Endodermal cell (in vitro differentiated cells): ENCODE results near the gene TNRC6B. TPM values are rescaled to one million over a fixed set of nuclear protein-coding genes. Genes with fewer than 3 reads are reported as not detected.

Experiments
- DNase-seq: peaks from one replicate; pipeline ENCODE4 v3.0.0-alpha.2; 2017
- H3K27ac ChIP-seq: 2 replicates; pipeline ENCODE4 v1.5.1; 2013; ENCODE audit warnings: mild to moderate bottlenecking, low read depth, low read length, moderate library complexity
- H3K27me3 ChIP-seq: 2 replicates; pipeline ENCODE4 v1.6.1; 2013; ENCODE audit warnings: mild to moderate bottlenecking, low read length, moderate library complexity; ENCODE audit not compliant: insufficient read depth, control insufficient read depth, poor library complexity, severe bottlenecking
- H3K36me3 ChIP-seq: 2 replicates; pipeline ENCODE4 v1.7.0; 2013; ENCODE audit warnings: mild to moderate bottlenecking, low read length, moderate library complexity; ENCODE audit not compliant: control insufficient read depth, insufficient read depth
- H3K4me1 ChIP-seq: one replicate; pipeline ENCODE4 v1.7.0; 2013; ENCODE audit warnings: low read length; ENCODE audit not compliant: control insufficient read depth, insufficient read depth
- H3K4me3 ChIP-seq: 2 replicates; pipeline ENCODE4 v1.5.1; 2013; ENCODE audit warnings: mild to moderate bottlenecking, low read length, moderate library complexity
- H3K9ac ChIP-seq: 2 replicates; pipeline ENCODE4 v1.6.1; 2013; ENCODE audit warnings: mild to moderate bottlenecking, low read length, moderate library complexity; ENCODE audit not compliant: poor library complexity, severe bottlenecking; ENCODE audit errors: extremely low read depth
- H3K9me3 ChIP-seq: 2 replicates; pipeline ENCODE4 v1.6.1; 2013; ENCODE audit warnings: mild to moderate bottlenecking, low read length, moderate library complexity; ENCODE audit not compliant: control insufficient read depth
- H3K27ac Mint-ChIP-seq: 2 replicates; pipeline ENCODE4 v1.8.0; 2020; ENCODE audit warnings: mixed read lengths
- H3K27me3 Mint-ChIP-seq: 2 replicates; pipeline ENCODE4 v1.8.0; 2021; ENCODE audit warnings: mild to moderate bottlenecking, mixed read lengths; ENCODE audit not compliant: insufficient read depth
- H3K36me3 Mint-ChIP-seq: 2 replicates; pipeline ENCODE4 v1.8.0; 2020; ENCODE audit warnings: low read depth, mixed read lengths
- H3K4me1 Mint-ChIP-seq: 2 replicates; pipeline ENCODE4 v1.8.0; 2020; ENCODE audit warnings: mixed read lengths
- H3K4me3 Mint-ChIP-seq: 2 replicates; pipeline ENCODE4 v1.8.0; 2020; ENCODE audit warnings: mild to moderate bottlenecking, moderate library complexity, mixed read lengths
- H3K9me3 Mint-ChIP-seq: 2 replicates; pipeline ENCODE4 v1.8.0; 2020; ENCODE audit warnings: mild to moderate bottlenecking, mixed read lengths
- WGBS, 2 experiments: methylation state at CpG; one replicate each; pipeline versions ENCODE4 v1.1.5 to v1.1.7; 2013; ENCODE audit warnings: missing lambda C conversion rate in 2 of 2, mixed read lengths in 1 of 2; ENCODE audit not compliant: insufficient coverage in 1 of 2, insufficient read length in 1 of 2; 5-methylcytosine and 5-hydroxymethylcytosine counted together
- total RNA-seq, 2 donors: library from RNA; stranded (reverse); fragmentation: NEBNext Ultra II Directional in 1 of 2; extraction: Animal tissue kit (Norgen Biotek cat#: 25700) in 1 of 2; gene quantifications; 2 replicates in 1 of 2; 3 replicates in 1 of 2; pipeline ENCODE4 v1.2.1, GENCODE V29; 2021
- TF ChIP-seq, protein P1 (sequence below): fragments of 200-600 bp; sonication (generic); conservative IDR thresholded peaks from 2 replicates; pipeline ENCODE4 v1.5.0; 2021; ENCODE audit warnings: antibody characterized with exemption, mild to moderate bottlenecking

TNRC6B gene
- total RNA-seq, 2 donors from 2014 or later = 57.5 to 62.5 TPM

DNA sequence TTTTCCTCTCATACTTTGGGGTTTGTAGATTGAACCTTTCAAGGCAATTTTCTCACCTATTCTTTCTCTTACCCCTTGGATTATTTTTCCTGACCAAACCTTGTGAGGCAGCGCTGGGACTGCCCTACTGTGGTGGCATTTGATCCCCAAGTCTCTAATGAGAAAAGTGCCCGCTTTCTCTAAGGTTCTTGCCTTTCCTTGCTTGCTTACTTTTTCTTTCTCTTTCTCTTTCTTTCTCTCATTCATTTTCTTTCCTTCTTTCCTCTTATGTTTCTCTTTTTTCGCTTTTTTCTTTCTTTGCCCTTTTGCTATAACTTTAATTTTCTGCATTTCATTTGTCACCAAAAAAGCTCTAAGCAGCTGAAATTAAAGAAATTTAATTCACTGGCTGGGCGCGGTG lies 127.9 kb downstream of the TNRC6B start:
- H3K9ac ChIP-seq = no peak overlapping the region
- TF ChIP-seq, protein P1, sequence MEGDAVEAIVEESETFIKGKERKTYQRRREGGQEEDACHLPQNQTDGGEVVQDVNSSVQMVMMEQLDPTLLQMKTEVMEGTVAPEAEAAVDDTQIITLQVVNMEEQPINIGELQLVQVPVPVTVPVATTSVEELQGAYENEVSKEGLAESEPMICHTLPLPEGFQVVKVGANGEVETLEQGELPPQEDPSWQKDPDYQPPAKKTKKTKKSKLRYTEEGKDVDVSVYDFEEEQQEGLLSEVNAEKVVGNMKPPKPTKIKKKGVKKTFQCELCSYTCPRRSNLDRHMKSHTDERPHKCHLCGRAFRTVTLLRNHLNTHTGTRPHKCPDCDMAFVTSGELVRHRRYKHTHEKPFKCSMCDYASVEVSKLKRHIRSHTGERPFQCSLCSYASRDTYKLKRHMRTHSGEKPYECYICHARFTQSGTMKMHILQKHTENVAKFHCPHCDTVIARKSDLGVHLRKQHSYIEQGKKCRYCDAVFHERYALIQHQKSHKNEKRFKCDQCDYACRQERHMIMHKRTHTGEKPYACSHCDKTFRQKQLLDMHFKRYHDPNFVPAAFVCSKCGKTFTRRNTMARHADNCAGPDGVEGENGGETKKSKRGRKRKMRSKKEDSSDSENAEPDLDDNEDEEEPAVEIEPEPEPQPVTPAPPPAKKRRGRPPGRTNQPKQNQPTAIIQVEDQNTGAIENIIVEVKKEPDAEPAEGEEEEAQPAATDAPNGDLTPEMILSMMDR = no peak
- H3K27me3 ChIP-seq = no peaks in the 10 kb centered on the region
- peaks cover 89% of the 10 kb centered on the region for H3K36me3 ChIP-seq
- no peak overlapping the region for H3K4me3 ChIP-seq
- 86 to 97% methylated on average over 5 of the region's 5 CpGs for WGBS, 2 experiments
- H3K4me1 ChIP-seq = no peaks in the 10 kb centered on the region
- Mint-ChIP-seq H3K4me3 (no peak overlapping the region), H3K36me3 (peaks cover 65% of the 10 kb centered on the region), H3K4me1 (no peaks in the 10 kb centered on the region), H3K27ac (no peak overlapping the region), H3K9me3 (no peaks in the 10 kb centered on the region), H3K27me3 (no peaks in the 10 kb centered on the region)
- no peaks in the 10 kb centered on the region for H3K9me3 ChIP-seq
- no peak for DNase-seq
- no peak overlapping the region for H3K27ac ChIP-seq

DNA sequence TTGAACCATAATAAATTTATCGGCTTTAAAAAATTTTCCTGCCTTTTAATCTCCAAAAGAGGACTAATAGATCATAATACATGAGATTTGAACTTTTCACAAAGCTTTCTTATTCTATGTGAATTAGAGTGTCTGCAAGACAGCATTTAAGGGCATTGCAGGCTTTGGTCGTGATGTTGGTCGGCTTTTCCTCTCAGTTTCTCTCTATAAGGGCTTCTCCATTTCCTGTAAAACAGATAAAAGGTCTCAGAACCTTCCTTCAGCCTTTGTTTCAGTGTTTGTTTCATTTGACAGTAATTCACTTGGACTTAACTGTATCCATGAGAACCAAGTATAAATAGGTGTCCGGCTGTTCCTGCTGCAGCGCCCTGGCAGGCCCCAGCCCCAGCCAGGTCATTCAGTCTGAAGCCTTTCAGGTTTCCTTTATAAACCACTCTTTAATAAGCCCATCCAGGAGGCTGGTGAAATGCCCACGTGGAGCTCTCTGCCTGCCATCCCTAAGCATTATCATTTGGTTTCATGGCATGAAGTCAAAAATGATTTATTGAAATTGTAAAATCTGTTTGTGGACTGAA lies 131.4 kb downstream of the TNRC6B start:
- no peaks in the 10 kb centered on the region for H3K4me1 ChIP-seq
- Mint-ChIP-seq H3K4me1 (no peaks in the 10 kb centered on the region), H3K27me3 (no peaks in the 10 kb centered on the region), H3K36me3 (peaks cover 72% of the 10 kb centered on the region), H3K9me3 (no peaks in the 10 kb centered on the region), H3K4me3 (no peak overlapping the region), H3K27ac (peak overlapping the region; percentile 53)
- H3K4me3 ChIP-seq = no peak overlapping the region
- no peak overlapping the region for H3K9ac ChIP-seq
- no peaks in the 10 kb centered on the region for H3K9me3 ChIP-seq
- H3K27ac ChIP-seq = no peak overlapping the region
- TF ChIP-seq, protein P1 = no peak
- H3K27me3 ChIP-seq = no peaks in the 10 kb centered on the region
- 93 to 96% methylated on average over 3 to 5 of the region's 6 CpGs for WGBS, 2 experiments
- no peak for DNase-seq
- peaks cover 89% of the 10 kb centered on the region for H3K36me3 ChIP-seq

DNA sequence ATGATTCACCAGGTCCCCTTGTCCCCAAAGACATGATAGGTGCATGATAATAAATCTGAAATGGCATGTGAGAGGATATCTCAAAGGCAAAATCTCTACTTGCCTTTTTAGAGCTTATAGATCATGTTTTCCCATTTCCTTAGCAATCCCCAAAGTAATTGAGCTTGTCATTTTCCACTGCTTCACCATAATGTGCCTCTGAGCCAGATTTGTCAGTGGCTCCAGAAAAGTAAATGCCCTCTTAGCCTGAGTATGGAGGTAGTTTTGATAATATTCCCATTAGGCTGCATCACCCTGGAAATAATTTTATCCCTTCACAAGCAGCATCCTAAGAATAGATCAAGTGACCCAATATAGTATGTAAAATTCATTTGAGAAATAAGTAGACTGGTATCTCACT lies 131.9 kb downstream of the TNRC6B start:
- no peaks in the 10 kb centered on the region for H3K9me3 Mint-ChIP-seq
- H3K36me3 ChIP-seq = peaks cover 90% of the 10 kb centered on the region
- H3K36me3 Mint-ChIP-seq = peaks cover 75% of the 10 kb centered on the region
- no peaks in the 10 kb centered on the region for H3K4me1 ChIP-seq
- no peak overlapping the region for H3K9ac ChIP-seq
- no peak overlapping the region for H3K4me3 Mint-ChIP-seq
- no peaks in the 10 kb centered on the region for H3K9me3 ChIP-seq
- TF ChIP-seq, protein P1 = no peak
- no peak for DNase-seq
- no peak overlapping the region for H3K4me3 ChIP-seq
- no peaks in the 10 kb centered on the region for H3K4me1 Mint-ChIP-seq
- H3K27ac Mint-ChIP-seq = no peak overlapping the region
- no peaks in the 10 kb centered on the region for H3K27me3 ChIP-seq
- H3K27me3 Mint-ChIP-seq = no peaks in the 10 kb centered on the region
- no peak overlapping the region for H3K27ac ChIP-seq
